HG03103 (cell line): Measurements from ENCODE around the gene GPR61.

Source experiments
- ATAC-seq: cut with Tn5 transposase; IDR thresholded peaks from one replicate; pipeline ENCODE4 v1.9.1; 2021; ENCODE audit warnings: low read depth; ENCODE audit not compliant: unreplicated experiment

Gene GPR61, protein sequence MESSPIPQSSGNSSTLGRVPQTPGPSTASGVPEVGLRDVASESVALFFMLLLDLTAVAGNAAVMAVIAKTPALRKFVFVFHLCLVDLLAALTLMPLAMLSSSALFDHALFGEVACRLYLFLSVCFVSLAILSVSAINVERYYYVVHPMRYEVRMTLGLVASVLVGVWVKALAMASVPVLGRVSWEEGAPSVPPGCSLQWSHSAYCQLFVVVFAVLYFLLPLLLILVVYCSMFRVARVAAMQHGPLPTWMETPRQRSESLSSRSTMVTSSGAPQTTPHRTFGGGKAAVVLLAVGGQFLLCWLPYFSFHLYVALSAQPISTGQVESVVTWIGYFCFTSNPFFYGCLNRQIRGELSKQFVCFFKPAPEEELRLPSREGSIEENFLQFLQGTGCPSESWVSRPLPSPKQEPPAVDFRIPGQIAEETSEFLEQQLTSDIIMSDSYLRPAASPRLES

DNA sequence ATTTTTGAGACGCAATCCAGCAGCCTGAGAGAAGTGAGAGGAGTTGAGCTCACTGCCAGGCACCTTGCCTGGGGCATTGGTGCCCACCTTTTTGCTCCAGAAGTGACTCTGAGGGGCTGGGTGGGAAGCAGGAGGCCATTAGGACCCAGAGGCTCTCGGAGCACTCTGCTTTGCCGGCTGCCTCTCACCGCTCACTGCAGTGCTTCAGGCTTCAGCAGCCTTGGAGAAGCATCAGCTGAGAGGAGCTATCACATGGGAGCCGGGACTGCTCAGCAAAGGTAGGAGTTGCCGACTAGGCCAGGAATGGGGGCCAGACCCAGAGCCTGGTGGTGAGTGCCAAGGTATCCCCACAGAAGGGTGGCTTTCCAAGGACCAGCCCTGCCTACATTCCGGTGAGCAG is at the start of gene GPR61:
Gene GPR61 (plus strand): TSS at position 197 of the 400 bp plus-strand sequence. CDS start 3,151 bp downstream, outside the sequence.
- ATAC-seq = no peak

DNA sequence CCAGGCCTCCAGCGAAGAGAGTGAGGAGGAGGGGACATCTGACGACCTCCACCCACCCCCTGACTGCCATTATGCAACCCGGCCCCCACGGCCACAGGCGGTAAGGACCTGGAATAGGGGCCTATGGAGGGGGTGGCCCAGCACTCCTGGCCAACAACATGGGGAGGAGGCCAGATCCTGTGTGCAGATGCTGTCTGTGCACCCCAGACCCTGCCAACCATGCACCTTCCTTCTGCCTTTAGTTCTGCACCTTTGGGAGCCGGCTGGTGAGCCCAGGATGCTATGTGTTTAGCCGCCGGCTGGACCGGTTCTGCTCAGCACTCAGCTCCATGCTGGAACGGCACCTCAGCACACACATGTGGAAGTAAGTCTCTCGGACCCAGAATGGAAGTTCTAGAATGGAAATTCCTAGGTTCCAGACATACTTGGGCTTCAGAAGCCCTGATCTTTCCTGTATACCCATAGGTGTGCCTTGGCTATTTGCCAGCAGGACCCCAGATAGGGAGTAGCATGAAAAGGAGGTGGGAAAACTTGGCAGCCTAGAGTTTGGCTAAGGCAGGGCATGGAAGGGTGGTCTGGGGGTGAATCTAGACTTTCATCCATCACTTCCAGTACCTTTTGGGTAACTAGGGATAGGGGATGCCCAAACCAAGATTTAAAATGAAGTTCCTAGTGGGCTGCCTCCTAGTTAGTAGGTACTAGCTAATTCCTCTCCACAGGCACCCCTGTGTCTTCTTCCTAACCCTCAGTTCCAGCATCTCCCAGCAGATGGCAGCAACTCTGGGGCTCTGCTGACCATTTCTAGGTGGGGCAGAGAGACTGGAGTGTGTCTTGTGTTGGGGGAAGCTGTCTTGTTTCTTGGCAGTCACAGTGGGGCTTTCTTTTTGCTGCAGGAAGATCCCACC is 49.4 kb upstream of the GPR61 start:
- no peak for ATAC-seq

DNA sequence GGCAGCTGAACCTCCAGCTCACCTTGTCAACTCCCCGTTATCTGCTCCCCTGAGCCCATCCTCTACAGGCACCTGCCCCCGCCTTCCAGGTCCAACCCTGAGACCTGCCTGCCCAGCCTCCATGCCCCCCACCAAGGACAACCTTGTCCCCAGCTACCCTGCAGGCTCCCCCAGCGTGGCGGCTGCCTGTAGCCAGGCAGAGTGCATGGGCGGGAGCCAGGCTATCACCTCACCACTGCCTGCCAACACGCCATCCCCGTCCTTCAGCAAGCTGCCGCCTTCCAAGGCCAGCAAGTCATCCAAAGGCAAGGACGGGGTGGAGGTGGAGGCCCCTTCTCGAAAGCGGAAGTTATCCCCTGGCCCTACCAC is 48.8 kb upstream of the GPR61 start:
- no peak for ATAC-seq

DNA sequence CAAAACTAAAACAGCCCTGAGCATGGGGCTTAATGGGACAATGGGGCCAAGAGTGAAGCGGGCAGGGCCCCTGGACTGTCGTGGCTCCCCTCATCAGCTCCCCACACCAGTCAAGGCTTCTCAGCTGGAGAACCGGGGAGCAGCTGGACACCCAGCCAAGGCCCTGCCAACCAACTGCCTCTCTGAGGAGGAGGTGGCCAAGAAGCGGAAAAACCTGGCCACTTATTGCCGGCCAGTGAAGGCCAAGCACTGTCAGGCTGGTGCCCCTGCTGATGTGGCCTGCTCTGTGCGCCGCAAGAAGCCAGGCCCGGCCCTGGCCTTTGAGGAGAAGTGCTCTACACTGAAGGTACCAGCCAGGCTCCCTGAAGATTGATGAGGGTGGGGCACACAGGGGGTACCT is 48.3 kb upstream of the GPR61 start:
- ATAC-seq = no peak

DNA sequence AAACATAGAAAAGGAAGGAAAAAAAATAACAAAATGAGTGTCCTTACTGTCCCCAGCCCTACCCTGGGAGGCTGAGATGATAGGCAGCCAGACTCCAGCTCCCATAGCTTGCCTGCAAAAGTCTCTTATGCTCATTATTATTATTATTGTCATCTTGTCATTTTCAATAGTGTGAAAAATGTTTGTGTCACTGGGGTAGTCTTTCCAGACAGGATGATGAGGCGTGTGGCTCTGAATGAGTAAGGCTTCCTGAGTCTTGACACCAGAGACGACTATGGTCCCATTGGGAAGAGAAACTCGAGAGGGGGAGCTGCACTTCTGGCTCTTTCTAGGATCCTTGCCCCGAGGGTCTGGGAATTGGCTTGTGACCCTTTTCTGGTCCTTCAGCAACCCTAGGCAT is 46.9 kb upstream of the GPR61 start:
- no peak for ATAC-seq

DNA sequence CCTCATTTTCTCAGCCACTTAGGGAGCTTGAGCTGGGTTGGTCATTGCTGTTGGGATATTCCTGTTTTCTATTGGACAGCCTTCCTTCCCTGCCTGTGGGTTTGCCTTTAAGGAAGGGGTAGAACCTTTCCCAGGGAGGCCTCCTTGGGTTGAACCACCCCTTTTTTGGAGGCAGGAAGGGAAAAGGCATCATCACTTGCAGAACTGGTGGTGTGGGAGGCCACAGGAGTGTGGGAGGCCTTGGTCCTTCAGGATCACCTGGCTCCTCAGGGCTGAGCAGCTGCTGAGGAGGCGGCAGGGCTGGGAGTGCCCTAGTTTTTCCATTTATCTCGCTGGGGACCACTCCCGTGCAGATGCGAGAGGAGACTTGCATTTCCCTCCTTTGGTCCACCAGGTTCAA is 46.4 kb upstream of the GPR61 start:
- ATAC-seq = no peak

DNA sequence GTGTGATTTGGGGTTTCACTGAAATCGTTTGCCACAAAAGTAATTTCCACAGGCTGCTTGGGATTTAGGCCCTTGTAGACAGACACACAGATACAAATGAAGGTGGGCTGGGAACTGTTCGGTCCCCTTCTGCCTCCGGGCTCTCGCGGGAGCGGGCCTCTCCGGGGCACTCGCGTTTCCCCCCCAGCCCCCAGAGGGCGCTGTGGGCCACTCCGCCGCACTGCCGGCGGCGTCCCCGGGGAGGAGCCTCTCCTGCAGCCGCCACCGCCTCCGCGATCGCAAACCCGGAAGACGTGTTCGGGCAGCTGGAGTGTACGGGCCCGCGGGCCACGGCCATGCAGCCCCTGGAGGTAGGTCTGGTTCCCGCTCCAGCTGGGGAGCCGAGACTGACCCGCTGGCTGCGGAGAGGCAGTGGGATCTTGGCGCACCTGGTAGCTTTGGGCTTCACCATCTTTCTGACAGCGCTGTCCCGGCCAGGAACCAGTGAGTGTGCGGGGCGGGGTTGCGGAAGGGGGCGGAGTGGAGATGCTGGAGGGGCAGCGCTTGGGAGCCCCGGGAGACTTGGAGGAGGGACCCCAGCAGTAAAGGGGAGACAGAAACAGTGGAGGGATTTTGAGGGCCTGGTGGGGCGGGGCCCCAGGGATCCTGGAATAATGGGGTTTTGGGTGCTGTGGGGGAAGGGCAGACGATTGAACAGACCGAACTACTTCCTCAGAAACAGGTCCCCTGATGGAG is 45.7 kb upstream of the GPR61 start, which contains the start of gene CYB561D1:
Gene CYB561D1 (plus strand): TSS at position 290 of the 735 bp plus-strand sequence. CDS start 46 bp downstream, at position 336.
- ATAC-seq = peak; percentile 75

DNA sequence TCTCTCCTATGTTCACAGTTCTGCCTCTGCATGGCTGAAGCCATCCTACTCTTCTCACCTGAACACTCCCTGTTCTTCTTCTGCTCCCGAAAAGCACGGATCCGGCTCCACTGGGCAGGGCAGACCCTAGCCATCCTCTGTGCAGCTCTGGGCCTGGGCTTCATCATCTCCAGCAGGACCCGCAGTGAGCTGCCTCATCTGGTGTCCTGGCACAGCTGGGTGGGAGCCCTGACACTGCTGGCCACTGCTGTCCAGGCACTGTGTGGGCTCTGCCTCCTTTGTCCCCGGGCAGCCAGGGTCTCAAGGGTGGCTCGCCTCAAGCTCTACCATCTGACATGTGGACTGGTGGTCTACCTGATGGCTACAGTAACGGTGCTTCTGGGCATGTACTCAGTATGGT is 43.9 kb upstream of the GPR61 start:
- no peak for ATAC-seq

DNA sequence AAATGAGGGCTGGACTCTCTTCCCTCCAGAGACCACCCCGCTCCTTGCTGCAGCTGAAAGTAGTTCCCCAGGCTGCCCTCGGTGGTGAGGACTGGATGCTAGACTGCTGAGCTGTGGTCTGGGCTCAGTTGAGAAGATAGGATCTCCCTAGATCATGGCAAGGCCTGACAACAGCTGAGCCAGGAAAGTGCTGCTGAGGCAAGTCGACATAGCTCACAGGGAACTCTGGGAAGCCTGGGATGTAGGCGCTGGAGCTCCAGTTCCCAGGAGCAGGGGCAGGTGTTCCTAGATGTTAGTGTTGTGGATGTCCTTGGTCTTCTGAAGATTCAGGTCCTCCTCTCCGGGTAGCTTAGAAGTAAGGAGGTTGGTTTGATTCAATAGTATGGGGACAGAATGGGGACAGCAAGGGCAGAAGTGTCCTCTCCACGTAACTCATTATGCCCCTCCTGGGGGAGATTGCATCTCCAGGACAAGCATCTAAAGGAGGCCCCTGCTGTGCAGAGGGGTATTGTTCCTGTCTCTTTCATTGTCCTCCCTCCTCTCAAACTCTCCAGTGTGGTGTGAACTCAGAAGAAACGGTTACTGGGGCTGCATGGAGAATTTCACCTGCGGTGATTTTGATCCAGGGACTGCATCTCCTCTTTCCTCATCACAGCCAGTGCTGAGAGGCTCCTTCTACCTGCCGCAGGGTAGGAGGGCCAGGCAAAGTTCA is 42.1 kb upstream of the GPR61 start:
- ATAC-seq = no peak

DNA sequence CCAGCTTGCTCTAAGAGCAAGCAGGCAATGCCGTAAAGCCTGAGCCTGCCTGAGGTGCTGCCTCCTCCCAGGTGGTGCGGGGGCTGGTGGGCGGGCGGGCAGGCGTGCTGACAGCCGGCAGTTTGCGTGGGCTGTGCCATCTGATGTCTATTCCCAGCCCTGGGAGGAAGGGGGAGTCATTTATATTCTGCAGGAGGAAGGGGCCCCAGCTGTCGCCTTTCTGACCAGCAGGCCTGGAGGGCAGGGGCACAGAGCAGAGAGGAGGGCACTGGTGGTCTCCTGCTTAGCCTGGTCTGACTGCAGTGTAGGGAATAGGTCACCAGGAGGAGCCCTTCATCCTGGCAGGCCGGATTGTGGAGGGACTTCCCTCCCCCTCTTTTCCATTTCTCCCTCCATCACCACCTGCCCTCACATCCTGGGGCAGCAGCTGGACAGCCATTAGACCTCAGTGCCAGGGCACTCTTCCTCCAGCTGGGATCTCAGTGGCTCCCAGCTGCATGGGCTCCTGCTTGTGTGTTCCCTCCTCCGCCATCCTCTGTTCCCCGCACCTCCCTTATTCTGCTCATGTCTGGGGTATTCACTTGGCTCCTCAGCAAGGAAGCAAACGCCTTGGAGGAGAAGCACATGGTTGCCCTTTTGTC is 41.4 kb upstream of the GPR61 start:
- ATAC-seq = no peak

DNA sequence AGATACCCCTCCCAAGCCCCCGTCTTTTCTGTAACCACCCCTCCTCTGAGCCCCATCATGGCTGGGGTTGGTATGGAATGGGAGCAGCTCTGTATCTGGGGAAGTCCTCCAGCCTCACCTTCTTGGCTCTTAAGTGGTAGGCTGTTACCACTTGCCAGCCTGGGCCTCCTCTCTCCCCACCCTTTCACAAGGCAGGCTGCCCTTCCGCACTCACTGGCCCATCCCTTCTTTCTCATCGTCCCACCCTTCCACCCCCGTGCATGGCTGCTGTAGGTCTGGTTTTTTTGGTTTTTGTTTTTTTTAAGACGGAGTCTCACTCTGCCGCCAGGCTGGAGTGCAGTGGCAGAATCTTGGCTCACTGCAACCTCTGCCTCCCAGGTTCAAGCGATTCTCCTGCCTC is 40.6 kb upstream of the GPR61 start:
- ATAC-seq = no peak

DNA sequence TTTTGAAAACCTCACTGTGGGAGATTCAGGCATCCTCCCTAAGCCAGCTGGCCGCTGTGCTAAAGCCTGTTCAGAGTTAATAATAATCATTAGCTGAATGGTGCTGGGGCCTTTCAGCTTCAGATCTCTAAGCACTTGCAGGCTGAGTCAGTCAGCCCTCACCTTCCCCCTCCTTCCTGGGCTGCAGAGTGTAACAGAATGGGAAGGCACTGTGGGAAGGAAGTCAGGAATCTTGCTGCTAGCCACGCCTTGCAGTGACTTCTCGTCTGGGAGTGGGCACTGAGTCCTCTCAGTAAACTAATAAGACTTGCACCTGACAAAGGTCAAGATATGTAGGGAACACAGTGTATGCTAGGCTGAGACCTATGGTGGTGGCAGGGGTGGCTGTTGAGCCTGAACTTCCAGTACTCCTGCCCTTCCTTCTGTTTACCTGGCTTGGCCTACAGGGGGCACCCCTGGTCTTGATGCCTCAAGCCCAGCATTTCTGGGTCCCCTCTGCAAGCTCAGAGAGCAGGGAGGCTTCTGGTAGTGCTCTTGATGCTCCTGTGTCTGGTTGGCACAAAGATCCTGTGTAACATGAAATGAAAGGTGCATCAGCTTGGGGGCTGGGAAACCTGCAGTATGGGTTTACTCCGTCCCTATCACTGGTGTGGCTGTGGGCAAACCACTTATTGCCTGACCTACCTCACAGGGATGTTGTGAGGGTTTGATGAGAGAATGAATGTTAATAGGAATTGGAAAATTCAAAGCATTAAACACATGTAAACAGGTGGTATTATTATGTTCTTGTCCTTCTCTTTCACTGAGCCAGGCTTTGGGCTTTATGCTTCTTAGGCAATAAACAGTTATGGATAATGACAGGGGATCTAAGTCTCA is 39.8 kb upstream of the GPR61 start:
- no peak for ATAC-seq

DNA sequence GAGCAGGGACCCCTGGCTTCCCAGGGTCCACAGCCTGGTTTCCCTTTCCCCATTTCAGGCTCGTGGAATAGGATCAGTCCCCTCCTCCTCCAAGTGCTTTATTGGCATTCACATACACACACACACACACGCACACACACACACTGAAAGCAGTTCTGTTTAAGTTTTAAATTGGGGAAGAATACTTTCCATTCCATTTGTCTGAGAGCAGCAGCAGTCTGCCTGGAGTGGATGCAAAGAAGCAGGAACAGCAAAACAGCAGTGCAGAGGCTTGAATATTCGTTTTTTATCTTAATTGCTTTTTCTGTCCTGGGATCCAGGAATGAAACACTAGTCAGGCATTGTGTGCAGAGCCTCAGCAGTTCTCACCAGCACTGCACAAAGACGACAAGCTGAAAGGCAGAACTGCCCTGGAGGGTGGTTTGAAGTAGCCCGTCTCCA is 38.7 kb upstream of the GPR61 start:
- ATAC-seq = no peak

DNA sequence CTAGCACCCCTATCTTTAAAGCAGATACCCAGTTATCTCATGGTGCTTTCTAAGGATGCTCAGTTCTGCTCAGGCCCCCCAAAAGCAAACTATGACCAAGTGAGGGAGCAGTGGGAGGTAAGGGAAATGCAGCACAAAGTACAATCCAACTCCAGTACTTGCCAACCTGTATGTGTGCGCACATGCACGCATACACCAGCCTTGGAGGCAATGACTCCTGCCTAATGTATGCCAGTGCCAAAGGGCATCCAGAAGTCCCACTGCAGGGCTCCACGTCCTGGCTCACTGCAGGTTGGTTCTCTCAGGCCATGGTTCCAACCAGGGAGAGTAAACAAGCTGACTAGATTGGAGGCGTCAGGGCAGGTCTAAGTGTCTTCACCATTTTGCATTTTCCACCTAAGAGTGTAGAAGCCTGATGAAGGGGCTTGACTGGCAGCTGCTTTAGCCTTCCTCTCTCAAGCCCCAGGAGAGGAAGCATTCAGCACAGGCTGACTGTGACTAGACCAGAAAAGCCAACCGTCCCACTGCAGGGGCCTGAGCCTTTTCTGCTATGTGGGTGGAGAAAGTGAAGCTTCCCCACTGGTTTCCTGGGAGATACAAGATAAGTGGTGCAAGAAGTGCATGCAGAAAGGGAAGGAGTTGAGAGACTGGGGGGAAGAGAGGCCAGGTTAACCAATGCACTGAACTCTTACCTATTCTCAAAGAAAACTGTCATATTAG is 37.9 kb upstream of the GPR61 start:
- ATAC-seq = no peak

DNA sequence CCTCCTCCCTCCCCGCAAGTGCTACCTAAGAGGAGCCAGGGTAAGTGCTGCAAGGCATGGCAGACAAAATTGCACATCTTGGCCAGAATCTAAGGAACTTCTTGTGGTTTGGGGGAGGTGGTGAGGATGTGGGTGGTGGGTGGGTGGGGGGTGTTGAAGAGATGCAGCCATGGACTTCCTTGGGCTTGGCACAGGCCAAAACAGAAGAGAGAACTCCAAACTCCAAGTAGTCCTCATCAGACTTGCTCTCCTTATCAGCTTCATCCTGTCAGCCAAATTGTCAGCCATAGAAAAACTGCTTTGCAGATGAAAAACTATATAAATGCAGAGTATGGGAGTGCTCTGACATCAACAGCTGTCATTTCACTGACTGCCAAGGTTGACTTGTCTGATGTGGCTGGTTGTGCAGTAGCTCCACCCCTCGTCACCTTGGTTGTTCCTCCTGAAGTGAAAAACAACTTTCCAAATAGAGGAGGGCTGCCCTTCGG is 37.3 kb upstream of the GPR61 start:
- ATAC-seq = no peak

DNA sequence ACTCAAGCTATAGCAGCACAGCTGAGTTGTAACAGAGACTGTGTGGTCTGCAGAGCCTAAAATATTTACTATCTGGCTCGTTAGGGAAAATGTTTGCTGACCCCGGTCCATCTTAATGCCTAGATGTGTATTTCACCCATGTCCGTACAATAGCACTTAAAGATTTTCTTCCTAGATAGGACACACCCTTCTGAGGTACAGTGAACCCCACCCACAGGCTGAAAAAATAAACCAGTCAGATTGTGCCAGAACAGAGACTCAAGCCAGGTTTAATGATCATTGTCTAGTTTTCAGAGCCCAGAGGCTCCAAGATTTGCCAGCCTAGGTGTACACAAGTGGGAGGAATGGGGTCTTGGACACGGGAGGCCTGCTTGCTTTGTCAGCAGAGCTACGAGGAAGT is 35.7 kb upstream of the GPR61 start:
- ATAC-seq = no peak

DNA sequence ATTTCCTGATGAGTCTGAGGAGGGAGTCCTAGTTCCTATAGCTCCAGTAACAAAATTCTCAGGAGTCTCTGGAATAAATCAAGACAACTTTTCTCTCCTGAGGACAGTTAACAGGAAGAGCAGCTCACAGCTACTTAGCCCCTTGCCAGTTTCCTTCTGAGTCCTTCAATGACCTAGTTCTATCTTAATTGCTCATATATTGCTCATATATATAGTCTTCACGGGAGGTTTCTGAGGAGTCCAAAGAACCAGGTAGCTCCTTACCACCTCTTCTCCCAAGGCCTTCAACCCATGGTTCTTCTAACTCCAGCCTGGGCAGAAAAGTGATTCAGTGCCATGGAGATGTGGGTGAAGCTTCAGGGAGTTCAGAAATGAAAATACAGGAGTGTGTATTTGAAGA is 34.7 kb upstream of the GPR61 start:
- no peak for ATAC-seq
